Fibroblast of villous mesenchyme (primary cell): Measurements from ENCODE around the gene PDSS1. TPM values are rescaled to one million over a fixed set of nuclear protein-coding genes. Genes with fewer than 3 reads are reported as not detected.

ENCODE experiments used
- DNase-seq: peaks from one replicate; pipeline ENCODE4 v3.0.0-alpha.2; 2010; ENCODE audit warnings: low read depth
- H3K4me3 ChIP-seq: 2 replicates; pipeline ENCODE4 v1.5.1; 2011; ENCODE audit warnings: low read depth, mild to moderate bottlenecking, low read length
- CTCF ChIP-seq: IDR thresholded peaks from 2 replicates; pipeline ENCODE4 v1.5.1; 2012; ENCODE audit warnings: low read depth, mild to moderate bottlenecking, low read length; ENCODE audit not compliant: insufficient read depth
- total RNA-seq: library from RNA; depleted of rRNA; stranded (reverse); fragments of >200 nt; gene quantifications from 2 replicates; pipeline ENCODE4 v1.2.3, GENCODE V29; 2012

The PDSS1 gene
- total RNA-seq, 1 donor: 6.0 TPM

GRCh38 chr10:26738301-26738911 lies 40.9 kb downstream of the PDSS1 start:
- TF ChIP-seq CTCF: no peak
- no peak overlapping the region for H3K4me3 ChIP-seq
- no peak for DNase-seq

- no peak overlapping the region for H3K4me3 ChIP-seq
- DNase-seq: no peak
- no peak for TF ChIP-seq CTCF
Observed at GRCh38 chr10:26739071-26739631, 41.6 kb downstream of the PDSS1 start.

- no peak for DNase-seq
- no peak for TF ChIP-seq CTCF
- no peak overlapping the region for H3K4me3 ChIP-seq
Observed at GRCh38 chr10:26741368-26741767, 43.9 kb downstream of the PDSS1 start.

- no peak for TF ChIP-seq CTCF
- no peak for DNase-seq
- H3K4me3 ChIP-seq: no peak overlapping the region
Observed at GRCh38 chr10:26743091-26743490, 45.6 kb downstream of the PDSS1 start.

- H3K4me3 ChIP-seq: no peak overlapping the region
- no peak for TF ChIP-seq CTCF
- DNase-seq: no peak
Observed at GRCh38 chr10:26743841-26744240, 46.3 kb downstream of the PDSS1 start.

- no peak for DNase-seq
Observed at GRCh38 chr10:26746061-26746460, 48.6 kb downstream of the PDSS1 start.

More at GRCh38 chr10:26746061-26746460, 48.6 kb downstream of the PDSS1 start:
- no peak overlapping the region for H3K4me3 ChIP-seq
- no peak for TF ChIP-seq CTCF
